Measurements from ENCODE around the gene ACTL8.

ACTL8 gene

GRCh38 chr1:17875882-17876280, 120.7 kb downstream of the ACTL8 start:
- DNase-seq (ENCODE audit: low spot score): peak; percentile 24

All from AG08396 (cell line).